Naive thymus-derived CD4-positive, alpha-beta T cell (primary cell): ENCODE results near the gene RMI1. TPM values are rescaled to one million over a fixed set of nuclear protein-coding genes. Genes with fewer than 3 reads are reported as not detected.
"Not testable (repeated sequence)": the region's sequence is repeated elsewhere in the genome, so short reads cannot be mapped to it uniquely, and the experiment has no call there.

Experiments used
- ATAC-seq: fragments of 150-1000 bp; cut with Tn5 transposase; 2 replicates; pipeline ENCODE4 v1.10.0; 2021; ENCODE audit warnings: mild to moderate bottlenecking, moderate library complexity
- CTCF ChIA-PET: fragments of 350-600 bp; sonication (Branson Sonifier 250); formaldehyde crosslinking; loops from one replicate; lab custom pipeline; 2021; ENCODE audit warnings: antibody characterized with exemption; lab: Charles Lee
- POLR2A ChIA-PET: fragments of 350-600 bp; sonication (Branson Sonifier 250); formaldehyde crosslinking; loops from one replicate; lab custom pipeline; 2021; ENCODE audit warnings: antibody characterized with exemption, inconsistent platforms; lab: Charles Lee
- DNase-seq, 9 donors: peaks; one replicate each; pipeline versions ENCODE4 v3.0.0 to v3.0.0-alpha.2; 2020 to 2022; ENCODE audit warnings: mixed read lengths in 1 of 9
- H3K27ac ChIP-seq: one replicate; pipeline ENCODE4 v1.7.0; 2013; ENCODE audit warnings: mild to moderate bottlenecking, low read depth, low read length, moderate library complexity
- H3K27me3 ChIP-seq, 2 donors: one replicate each; pipeline ENCODE4 v1.7.0; 2013; ENCODE audit warnings: low read length in 2 of 2, mild to moderate bottlenecking in 2 of 2, moderate library complexity in 2 of 2; ENCODE audit not compliant: control insufficient read depth in 2 of 2, insufficient read depth in 2 of 2
- H3K36me3 ChIP-seq, 3 experiments: 1 replicate in 2 of 3; 2 replicates in 1 of 3; pipeline ENCODE4 v1.7.0; 2013; ENCODE audit warnings: low read length in 3 of 3, mild to moderate bottlenecking in 3 of 3, moderate library complexity in 1 of 3; ENCODE audit not compliant: insufficient read depth in 3 of 3, control insufficient read depth in 2 of 3
- H3K4me1 ChIP-seq, 2 donors: one replicate each; pipeline ENCODE4 v1.7.0; 2013; ENCODE audit warnings: low read length in 2 of 2, mild to moderate bottlenecking in 2 of 2, moderate library complexity in 1 of 2; ENCODE audit not compliant: control insufficient read depth in 2 of 2, insufficient read depth in 2 of 2
- H3K4me3 ChIP-seq: 2 replicates; pipeline ENCODE4 v1.7.0; 2013; ENCODE audit warnings: mild to moderate bottlenecking, low read length
- H3K9me3 ChIP-seq, 3 experiments: 1 replicate in 2 of 3; 2 replicates in 1 of 3; pipeline ENCODE4 v1.7.0; 2013; ENCODE audit warnings: low read length in 3 of 3; ENCODE audit not compliant: control insufficient read depth in 2 of 3
- H3K27ac Mint-ChIP-seq, 9 donors: one replicate each; pipeline ENCODE4 v1.8.0; 2020 to 2022; ENCODE audit warnings: mixed read lengths in 9 of 9, mild to moderate bottlenecking in 8 of 9, moderate library complexity in 5 of 9, inconsistent platforms in 2 of 9
- H3K27me3 Mint-ChIP-seq, 5 donors: one replicate each; pipeline ENCODE4 v1.8.0; 2021 to 2022; ENCODE audit warnings: mixed read lengths in 5 of 5, mild to moderate bottlenecking in 1 of 5
- H3K36me3 Mint-ChIP-seq, 5 donors: one replicate each; pipeline ENCODE4 v1.8.0; 2020 to 2022; ENCODE audit warnings: mixed read lengths in 5 of 5, mild to moderate bottlenecking in 3 of 5, inconsistent platforms in 1 of 5
- H3K4me1 Mint-ChIP-seq, 7 donors: one replicate each; pipeline ENCODE4 v1.8.0; 2020 to 2022; ENCODE audit warnings: mixed read lengths in 7 of 7, mild to moderate bottlenecking in 3 of 7, inconsistent platforms in 1 of 7
- H3K4me3 Mint-ChIP-seq, 10 donors: one replicate each; pipeline ENCODE4 v1.8.0; 2020 to 2022; ENCODE audit warnings: mild to moderate bottlenecking in 10 of 10, mixed read lengths in 10 of 10, moderate library complexity in 6 of 10, inconsistent platforms in 2 of 10
- H3K9me3 Mint-ChIP-seq, 11 donors: one replicate each; pipeline ENCODE4 v1.8.0; 2020 to 2022; ENCODE audit warnings: mixed read lengths in 11 of 11, mild to moderate bottlenecking in 4 of 11, inconsistent platforms in 1 of 11, moderate library complexity in 1 of 11
- intact Hi-C, 2 donors: fragments of 100-400 bp; cut with micrococcal nuclease; formaldehyde crosslinking; loops; one replicate each; pipeline ENCODE4 v1.15.1; 2023
- polyA plus RNA-seq, 2 donors: library from polyadenylated mRNA; unstranded; fragments of 300-500 nt; fragmentation: Illumina TruSeq; gene quantifications; one replicate each; pipeline ENCODE4 v1.2.3, GENCODE V29; 2021
- total RNA-seq, 6 experiments: library from RNA in 5 of 6; stranded (reverse) in 5 of 6; gene quantifications; 1 replicate in 5 of 6; 2 replicates in 1 of 6; pipeline ENCODE4 v1.2.3 and lab custom pipeline; 2021 to 2026

RMI1 gene
- total and polyA plus RNA-seq, 7 experiments from 2014 or later, result 1.6 to 24.8 (median 5.8) TPM

DNA sequence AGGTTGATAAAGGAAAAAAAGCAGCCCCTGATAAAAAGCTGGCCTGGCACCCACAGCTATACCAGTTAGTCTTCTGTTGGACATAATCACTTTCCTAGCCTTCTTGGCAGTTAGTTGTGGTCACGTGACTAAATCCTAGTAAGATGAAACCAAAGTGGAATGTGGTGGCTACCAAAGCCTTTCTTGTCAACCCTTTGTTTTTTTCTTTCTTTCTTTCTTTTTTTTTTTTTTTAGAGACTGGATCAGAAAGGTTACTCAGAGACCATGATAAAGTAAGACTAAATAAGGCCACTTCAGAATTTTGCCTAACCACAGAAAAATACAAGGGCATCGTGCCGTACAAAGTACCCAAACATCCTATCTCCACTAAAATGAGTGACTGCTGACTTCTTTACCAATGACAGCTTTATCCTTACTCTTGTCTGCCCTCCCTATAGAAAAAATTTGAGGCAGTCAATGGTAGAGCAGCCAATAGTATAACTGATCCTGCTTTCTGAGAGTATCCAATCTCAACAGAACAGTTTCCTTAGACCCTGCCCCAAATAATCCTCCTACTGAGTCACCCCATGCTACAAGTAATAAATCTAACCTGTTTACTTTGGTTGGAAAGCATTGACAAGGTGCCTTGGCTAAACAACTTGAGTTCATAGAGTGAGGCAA, 45.2 kb upstream of the RMI1 start:
- peaks cover 0 to 29% (median 12%) of the 10 kb centered on the region in 7 donors for H3K4me1 Mint-ChIP-seq
- POLR2A ChIA-PET, result no interaction called here
- H3K27ac ChIP-seq, result no peak overlapping the region

GRCh38 chr9:83936523-83936922, 44.1 kb upstream of the RMI1 start:
- H3K4me1 Mint-ChIP-seq, result peaks cover 0 to 26% (median 7%) of the 10 kb centered on the region in 7 donors
- Histone ChIP-seq H3K9me3 (no peaks in the 10 kb centered on the region), H3K27ac (no peak overlapping the region), H3K27me3 (no peaks in the 10 kb centered on the region), H3K36me3 (peaks cover 0 to 17% (median 0%) of the 10 kb centered on the region in 3 experiments), H3K4me1 (no peaks in the 10 kb centered on the region), H3K4me3 (no peak overlapping the region)
- peaks cover 0 to 11% (median 9%) of the 10 kb centered on the region in 5 donors for H3K36me3 Mint-ChIP-seq
- ATAC-seq, result no peak
- no peaks in the 10 kb centered on the region for H3K27me3 Mint-ChIP-seq
- DNase-seq, result no peak
- POLR2A ChIA-PET, result no interaction called here
- CTCF ChIA-PET, result interaction anchor here (0.7 to 2.0 kb wide), 4 partner anchors 12 to 324 kb away, joined by 3 to 11 read pairs (median 4); no protein-coding TSS in a partner anchor
- no peak overlapping the region for H3K27ac Mint-ChIP-seq
- H3K4me3 Mint-ChIP-seq, result no peak overlapping the region
- no peaks in the 10 kb centered on the region for H3K9me3 Mint-ChIP-seq
- intact Hi-C loops, result loop anchor here in 1 of 2 donors (5.0 kb wide), 1 partner anchor 1676 kb away; no protein-coding TSS in a partner anchor

More for the DNA sequence above, 45.2 kb upstream of the RMI1 start:
- intact Hi-C loops, result loop anchor here in 1 of 2 donors (5.0 kb wide), 1 partner anchor 1677 kb away; no protein-coding TSS in a partner anchor
- no peaks in the 10 kb centered on the region for H3K9me3 ChIP-seq
- CTCF ChIA-PET, result interaction anchor here (0.8 to 1.1 kb wide), 2 partner anchors 326 to 381 kb away, joined by 3 read pairs; no protein-coding TSS in a partner anchor
- H3K4me3 ChIP-seq, result no peak overlapping the region
- H3K27ac Mint-ChIP-seq, result no peak overlapping the region
- no peak overlapping the region for H3K4me3 Mint-ChIP-seq
- H3K27me3 ChIP-seq, result no peaks in the 10 kb centered on the region
- peaks cover 0 to 9% (median 3%) of the 10 kb centered on the region in 5 donors for H3K36me3 Mint-ChIP-seq
- ATAC-seq (no peak), DNase-seq (no peak)
- H3K9me3 Mint-ChIP-seq, result no peaks in the 10 kb centered on the region
- peaks cover 0 to 9% (median 0%) of the 10 kb centered on the region in 3 experiments for H3K36me3 ChIP-seq
- H3K27me3 Mint-ChIP-seq, result no peaks in the 10 kb centered on the region
- H3K4me1 ChIP-seq, result no peaks in the 10 kb centered on the region

GRCh38 chr9:83937861-83938455, 42.6 kb upstream of the RMI1 start:
- CTCF ChIA-PET, result interaction anchor here (0.6 to 2.0 kb wide), 9 partner anchors 10 to 378 kb away, joined by 3 to 11 read pairs (median 4); no protein-coding TSS in a partner anchor
- Mint-ChIP-seq H3K36me3 (peaks cover 4 to 21% (median 9%) of the 10 kb centered on the region in 5 donors), H3K4me3 (no peak overlapping the region), H3K27me3 (no peaks in the 10 kb centered on the region), H3K4me1 (peaks cover 0 to 19% (median 0%) of the 10 kb centered on the region in 7 donors), H3K27ac (no peak overlapping the region), H3K9me3 (no peaks in the 10 kb centered on the region)
- Histone ChIP-seq H3K36me3 (peaks cover 0 to 17% (median 4%) of the 10 kb centered on the region in 3 experiments), H3K4me1 (no peaks in the 10 kb centered on the region), H3K27ac (no peak overlapping the region), H3K4me3 (no peak overlapping the region), H3K27me3 (no peaks in the 10 kb centered on the region), H3K9me3 (no peaks in the 10 kb centered on the region)
- peak; percentile 84 for ATAC-seq
- POLR2A ChIA-PET, result no interaction called here
- intact Hi-C loops, result loop anchor here (1.0 to 5.0 kb wide), 6 partner anchors 18 to 1674 kb away; partner anchors contain the start of genes HNRNPK (in 1 of the 2) and RMI1 (in 1 of the 2)
- peak in 7 of 9 donors; percentile 44 to 74 (median 66) for DNase-seq

DNA sequence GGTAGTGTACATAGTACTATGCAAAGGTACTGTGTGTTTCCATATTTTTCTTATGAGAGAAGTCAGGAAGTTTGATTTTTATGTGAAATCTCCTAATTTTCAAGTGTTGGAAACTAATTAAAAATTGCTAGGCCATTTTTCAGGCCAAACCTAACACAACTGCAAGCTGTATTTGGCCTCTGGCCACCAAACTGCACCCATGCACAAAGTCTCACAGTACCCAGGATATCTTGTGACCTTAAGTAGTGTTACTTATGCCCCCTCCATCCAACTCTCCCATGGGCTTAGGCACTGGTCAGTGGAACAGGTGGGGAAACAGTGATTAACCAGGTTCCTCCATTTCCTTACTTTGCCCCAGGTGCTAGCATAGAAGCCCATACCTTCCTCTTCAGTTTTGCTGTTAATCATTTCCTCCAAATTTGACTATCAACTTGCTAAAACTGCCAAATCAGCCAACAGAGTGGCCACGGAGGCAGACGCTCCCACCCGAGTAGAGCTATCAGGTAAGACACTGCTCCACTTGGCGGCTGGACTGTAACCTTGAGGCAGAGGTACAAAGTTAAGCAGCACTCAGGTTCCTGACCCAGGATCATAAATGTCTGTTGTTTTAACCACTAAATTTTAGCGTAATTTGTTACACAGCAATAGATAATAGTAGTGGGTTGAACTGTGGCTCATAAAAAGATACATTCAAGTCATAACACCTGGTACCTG, 39.9 kb upstream of the RMI1 start:
- Histone ChIP-seq H3K9me3 (no peaks in the 10 kb centered on the region), H3K27ac (no peak overlapping the region), H3K4me3 (no peak overlapping the region), H3K27me3 (no peaks in the 10 kb centered on the region), H3K4me1 (no peaks in the 10 kb centered on the region), H3K36me3 (peaks cover 0 to 17% (median 4%) of the 10 kb centered on the region in 3 experiments)
- CTCF ChIA-PET, result interaction anchor here (0.6 to 1.7 kb wide), 5 partner anchors 11 to 446 kb away, joined by 3 to 11 read pairs (median 3); no protein-coding TSS in a partner anchor
- POLR2A ChIA-PET, result no interaction called here
- ATAC-seq, result no peak
- Mint-ChIP-seq H3K4me1 (peaks cover 0 to 8% (median 0%) of the 10 kb centered on the region in 7 donors), H3K27ac (peak overlapping the region in 2 of 9 donors; percentile 55 to 78), H3K4me3 (no peak overlapping the region), H3K27me3 (no peaks in the 10 kb centered on the region), H3K9me3 (no peaks in the 10 kb centered on the region), H3K36me3 (peaks cover 5 to 35% (median 16%) of the 10 kb centered on the region in 5 donors)
- intact Hi-C loops, result no loop called here
- DNase-seq, result no peak

DNA sequence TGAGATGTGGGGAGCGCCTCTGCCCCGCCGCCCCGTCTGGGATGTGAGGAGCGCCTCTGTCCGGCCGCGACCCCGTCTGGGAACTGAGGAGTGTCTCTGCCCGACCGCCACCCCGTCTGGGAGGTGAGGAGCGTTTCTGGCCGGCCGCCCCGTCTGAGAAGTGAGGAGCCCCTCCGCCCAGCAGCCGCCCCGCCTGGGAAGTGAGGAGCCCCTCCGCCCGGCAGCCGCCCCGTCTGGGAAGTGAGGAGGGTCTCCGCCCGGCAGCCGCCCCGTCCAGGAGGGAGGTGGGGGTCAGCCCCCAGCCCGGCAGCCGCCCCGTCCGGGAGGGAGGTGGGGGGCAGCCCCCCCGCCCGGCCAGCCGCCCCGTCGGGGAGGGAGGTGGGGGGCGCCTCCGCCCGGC, 32.5 kb upstream of the RMI1 start:
- CTCF ChIA-PET, POLR2A ChIA-PET, H3K27me3 ChIP-seq, H3K4me1 Mint-ChIP-seq, H3K36me3 ChIP-seq, H3K27ac Mint-ChIP-seq, intact Hi-C loops, H3K4me3 ChIP-seq, H3K27ac ChIP-seq, DNase-seq, ATAC-seq, H3K9me3 Mint-ChIP-seq, H3K27me3 Mint-ChIP-seq, H3K4me3 Mint-ChIP-seq, H3K9me3 ChIP-seq, H3K4me1 ChIP-seq: not testable (repeated sequence)
- peaks cover 0 to 27% (median 12%) of the 10 kb centered on the region in 5 donors for H3K36me3 Mint-ChIP-seq

GRCh38 chr9:83956086-83956435, 24.5 kb upstream of the RMI1 start:
- peak overlapping the region; percentile 88 for H3K4me3 ChIP-seq
- no peaks in the 10 kb centered on the region for H3K9me3 Mint-ChIP-seq
- CTCF ChIA-PET, result interaction anchor here (0.7 kb wide), 1 partner anchor 35 kb away, joined by 5 read pairs; the partner anchor contains the start of gene KIF27
- intact Hi-C loops, result loop anchor here (1.0 to 5.0 kb wide), 3 partner anchors 24 to 341 kb away; partner anchors contain the start of genes HNRNPK (in 2 of the 2), KIF27 (in 2 of the 2) and RMI1 (in 2 of the 2)
- peaks cover 6 to 23% (median 19%) of the 10 kb centered on the region in 7 donors for H3K4me1 Mint-ChIP-seq
- no peaks in the 10 kb centered on the region for H3K27me3 ChIP-seq
- peaks cover 0 to 8% (median 0%) of the 10 kb centered on the region in 3 experiments for H3K36me3 ChIP-seq
- H3K27ac ChIP-seq, result peak overlapping the region; percentile 77
- DNase-seq (peak in 6 of 9 donors; percentile 14 to 50 (median 30)), ATAC-seq (peak; percentile 77)
- H3K36me3 Mint-ChIP-seq, result peaks cover 0 to 8% (median 3%) of the 10 kb centered on the region in 5 donors
- peaks cover 4 to 13% of the 10 kb centered on the region in 2 donors for H3K4me1 ChIP-seq
- POLR2A ChIA-PET, result interaction anchor here (1.3 to 1.4 kb wide), 4 partner anchors 17 to 34 kb away, joined by 3 to 24 read pairs (median 5); partner anchors contain the start of genes HNRNPK and RMI1
- H3K27me3 Mint-ChIP-seq, result no peaks in the 10 kb centered on the region
- no peaks in the 10 kb centered on the region for H3K9me3 ChIP-seq
- H3K27ac Mint-ChIP-seq, result peak overlapping the region; percentile 88 to 99 (median 94)
- H3K4me3 Mint-ChIP-seq, result peak overlapping the region; percentile 94 to 98 (median 95)
